Omental fat pad (tissue), 4 donors: ENCODE data around the gene FSIP1. TPM values are rescaled to one million over a fixed set of nuclear protein-coding genes. Genes with fewer than 3 reads are reported as not detected.

Source experiments
- ATAC-seq: fragments of 150-250 bp; one replicate; pipeline ENCODE4 v1.9.1; 2016; ENCODE audit warnings: mild to moderate bottlenecking, moderate library complexity; ENCODE audit not compliant: low FRiP score
- DNase-seq: peaks from one replicate; pipeline ENCODE4 v3.0.0-alpha.2; 2019; ENCODE audit warnings: low spot score
- total RNA-seq, 4 donors: library from RNA; depleted of rRNA; stranded (reverse); fragments of >200 nt; gene quantifications; one replicate each; pipeline ENCODE4 v1.1.0, GENCODE V29; 2016
- TF ChIP-seq, protein P1 (sequence below), 3 donors: fragments of 450-650 bp; IDR thresholded peaks; one replicate each; pipeline ENCODE4 v1.5.1; 2016 to 2017; ENCODE audit warnings: antibody characterized with exemption in 3 of 3, mild to moderate bottlenecking in 3 of 3, moderate library complexity in 2 of 3

FSIP1 gene
- total RNA-seq, 4 donors from 2014 or later = 0.32 to 0.48 (median 0.41) TPM

DNA sequence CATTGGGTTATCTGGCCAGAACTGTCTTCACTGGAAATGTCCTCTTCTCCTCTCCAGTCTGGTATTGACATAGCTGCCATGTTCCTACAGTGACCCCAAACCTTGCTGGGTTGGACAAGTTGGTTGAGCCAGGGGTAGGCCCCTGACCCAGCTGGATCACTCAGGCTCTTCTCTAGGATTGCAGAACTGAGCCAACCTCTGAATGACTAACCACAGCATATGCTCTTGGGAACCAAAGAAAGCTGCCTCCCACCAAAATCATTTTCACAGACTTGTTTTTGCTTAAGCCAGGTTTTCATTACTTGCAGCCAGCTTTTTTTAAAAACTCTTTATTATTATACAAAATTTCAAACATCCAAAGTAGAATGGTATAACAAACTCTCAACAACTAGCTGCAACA, 41.4 kb downstream of the FSIP1 start:
- no peak for DNase-seq
- no peak for ATAC-seq
- TF ChIP-seq, protein P1, sequence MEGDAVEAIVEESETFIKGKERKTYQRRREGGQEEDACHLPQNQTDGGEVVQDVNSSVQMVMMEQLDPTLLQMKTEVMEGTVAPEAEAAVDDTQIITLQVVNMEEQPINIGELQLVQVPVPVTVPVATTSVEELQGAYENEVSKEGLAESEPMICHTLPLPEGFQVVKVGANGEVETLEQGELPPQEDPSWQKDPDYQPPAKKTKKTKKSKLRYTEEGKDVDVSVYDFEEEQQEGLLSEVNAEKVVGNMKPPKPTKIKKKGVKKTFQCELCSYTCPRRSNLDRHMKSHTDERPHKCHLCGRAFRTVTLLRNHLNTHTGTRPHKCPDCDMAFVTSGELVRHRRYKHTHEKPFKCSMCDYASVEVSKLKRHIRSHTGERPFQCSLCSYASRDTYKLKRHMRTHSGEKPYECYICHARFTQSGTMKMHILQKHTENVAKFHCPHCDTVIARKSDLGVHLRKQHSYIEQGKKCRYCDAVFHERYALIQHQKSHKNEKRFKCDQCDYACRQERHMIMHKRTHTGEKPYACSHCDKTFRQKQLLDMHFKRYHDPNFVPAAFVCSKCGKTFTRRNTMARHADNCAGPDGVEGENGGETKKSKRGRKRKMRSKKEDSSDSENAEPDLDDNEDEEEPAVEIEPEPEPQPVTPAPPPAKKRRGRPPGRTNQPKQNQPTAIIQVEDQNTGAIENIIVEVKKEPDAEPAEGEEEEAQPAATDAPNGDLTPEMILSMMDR (IDR thresholded peaks at IDR 0.05) = no peak

DNA sequence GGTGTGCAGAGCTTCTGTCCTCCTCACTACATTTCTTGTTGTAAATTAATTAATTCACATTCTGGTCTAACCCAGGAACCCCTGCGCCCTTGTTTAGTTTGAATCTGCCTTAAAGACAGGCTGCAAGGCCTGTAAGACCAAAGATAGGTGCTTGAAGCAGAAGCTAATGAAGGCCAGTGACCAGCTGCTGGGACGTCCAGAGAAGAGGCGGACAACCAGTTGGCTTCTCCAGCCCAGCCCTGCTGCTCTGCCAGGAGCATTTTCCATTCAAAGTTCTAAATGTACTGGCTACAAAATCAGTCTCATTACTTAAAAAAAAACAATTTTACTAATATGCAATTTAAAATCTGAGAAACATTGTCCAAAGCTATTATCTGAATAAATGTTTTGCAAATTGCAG, 43.6 kb downstream of the FSIP1 start:
- DNase-seq (no peak), ATAC-seq (no peak)
- TF ChIP-seq, protein P1 (IDR thresholded peaks at IDR 0.05) = no peak

DNA sequence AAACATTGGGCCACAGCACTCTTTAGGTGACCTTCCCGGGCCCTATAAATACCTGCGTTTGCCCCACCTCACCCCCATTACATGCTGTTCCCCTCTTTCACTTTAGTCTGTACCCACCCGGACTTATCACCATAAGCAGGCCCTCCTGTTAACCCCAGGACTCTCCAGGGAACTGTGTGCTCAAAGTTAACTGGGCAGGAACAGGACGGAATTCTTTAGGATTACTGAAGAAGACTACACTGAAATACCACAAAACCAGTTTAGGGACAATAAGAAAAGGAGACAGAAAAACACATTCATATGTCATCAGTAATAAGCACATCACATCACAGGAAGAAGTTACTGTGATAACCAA, 45.5 kb downstream of the FSIP1 start:
- TF ChIP-seq, protein P1 (IDR thresholded peaks at IDR 0.05) = no peak
- DNase-seq (no peak), ATAC-seq (no peak)

DNA sequence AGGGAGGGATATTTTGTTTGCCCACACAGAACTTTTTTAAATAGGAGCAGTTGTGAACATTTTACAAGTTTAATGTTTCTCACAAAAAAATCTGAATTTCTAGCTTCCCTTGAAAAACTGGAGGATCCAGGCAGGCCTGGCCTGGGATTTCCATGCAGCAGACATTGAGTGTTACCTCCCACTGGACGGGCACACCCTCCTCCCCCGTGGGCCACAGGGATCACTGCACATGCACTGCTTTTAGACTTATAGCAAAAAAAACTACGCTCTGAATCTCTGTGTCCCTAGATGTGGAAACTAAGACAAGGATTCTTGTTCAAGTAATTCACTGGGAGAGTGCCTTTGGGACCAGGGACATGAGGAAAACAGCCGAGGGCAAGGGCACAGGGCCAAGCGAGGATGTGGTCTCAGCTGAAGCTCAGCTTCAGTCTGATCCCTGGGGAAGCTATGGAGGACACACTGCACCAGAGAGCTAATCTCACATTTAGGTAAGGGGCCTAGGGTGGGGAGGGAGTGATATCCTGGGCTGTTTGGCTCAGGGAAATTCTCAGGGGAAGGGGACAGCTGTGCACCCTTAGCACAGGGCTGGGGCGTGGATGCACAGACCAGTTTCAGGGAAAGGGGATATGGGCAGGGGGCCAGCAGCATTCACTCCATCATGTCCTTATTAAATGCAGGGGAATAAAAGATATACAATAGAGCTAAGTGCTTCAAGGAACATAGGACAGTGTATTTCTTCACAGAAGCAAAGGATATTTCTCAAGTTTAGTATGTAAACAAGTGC, 46.0 kb downstream of the FSIP1 start:
- DNase-seq (no peak), ATAC-seq (no peak)
- TF ChIP-seq, protein P1 (IDR thresholded peaks at IDR 0.05) = no peak

DNA sequence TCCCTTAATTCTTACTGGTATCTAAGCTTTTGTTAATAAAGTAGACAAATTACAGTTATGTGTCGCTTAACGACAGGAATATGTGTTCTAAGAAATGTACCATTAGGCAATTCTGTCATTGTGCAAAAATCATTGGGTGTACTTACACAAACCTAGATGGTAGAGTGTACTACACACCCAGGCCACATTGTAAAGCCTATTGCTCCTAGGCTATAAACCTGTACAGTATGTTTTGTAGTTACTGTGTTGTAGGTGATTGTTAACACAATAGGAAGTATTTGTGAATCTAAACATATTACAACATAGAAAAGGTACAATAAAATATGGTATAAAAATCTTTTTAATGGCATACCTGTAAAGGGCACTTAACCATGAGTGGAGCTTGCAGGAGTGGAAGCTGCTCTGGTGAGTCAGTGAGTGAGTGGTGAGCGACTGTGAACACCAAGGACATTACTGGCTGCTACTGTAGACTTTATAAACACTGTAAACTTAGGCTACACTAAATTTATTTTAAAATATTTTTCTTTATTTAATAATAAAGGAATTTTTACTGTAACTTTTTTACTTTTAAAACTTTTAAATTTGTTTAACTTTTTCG, 47.4 kb downstream of the FSIP1 start:
- ATAC-seq (no peak), DNase-seq (no peak)
- TF ChIP-seq, protein P1 (IDR thresholded peaks at IDR 0.05) = no peak

DNA sequence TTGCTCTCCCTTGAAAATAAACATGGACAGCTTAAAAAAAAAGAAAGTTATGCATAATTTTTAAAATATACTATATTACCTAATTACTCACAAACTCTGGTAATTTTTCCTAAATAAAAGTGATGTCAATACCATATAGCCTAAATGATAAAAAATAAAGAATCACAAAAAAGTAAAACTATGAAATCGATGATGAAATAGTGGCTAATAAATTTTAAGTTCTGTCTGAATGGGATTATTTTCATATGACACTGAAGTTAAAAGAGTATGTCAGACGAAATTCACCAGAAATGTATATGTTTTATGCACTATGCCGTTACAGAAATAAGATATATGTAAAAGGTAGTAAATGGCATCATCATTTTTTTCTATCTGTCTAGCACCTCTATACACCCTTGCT, 51.4 kb downstream of the FSIP1 start:
- ATAC-seq = no peak
- no peak for DNase-seq

More for the DNA sequence above, 51.4 kb downstream of the FSIP1 start:
- TF ChIP-seq, protein P1 (IDR thresholded peaks at IDR 0.05) = no peak
